MM.1S (cell line): ENCODE results near the gene VPS26B.

Source experiments
- EZH2 ChIP-seq: fragments of 300-600 bp; sonication (generic); optimal IDR thresholded peaks from 2 replicates; pipeline ENCODE3; 2017; ENCODE audit warnings: low read depth, mild to moderate bottlenecking, antibody characterized with exemption, low read length, mixed read lengths
- EZH2phosphoT487 ChIP-seq: fragments of 300-600 bp; sonication (generic); IDR thresholded peaks from 2 replicates; pipeline ENCODE4 v1.6.1; 2018; ENCODE audit warnings: antibody characterized with exemption, low read length

DNA sequence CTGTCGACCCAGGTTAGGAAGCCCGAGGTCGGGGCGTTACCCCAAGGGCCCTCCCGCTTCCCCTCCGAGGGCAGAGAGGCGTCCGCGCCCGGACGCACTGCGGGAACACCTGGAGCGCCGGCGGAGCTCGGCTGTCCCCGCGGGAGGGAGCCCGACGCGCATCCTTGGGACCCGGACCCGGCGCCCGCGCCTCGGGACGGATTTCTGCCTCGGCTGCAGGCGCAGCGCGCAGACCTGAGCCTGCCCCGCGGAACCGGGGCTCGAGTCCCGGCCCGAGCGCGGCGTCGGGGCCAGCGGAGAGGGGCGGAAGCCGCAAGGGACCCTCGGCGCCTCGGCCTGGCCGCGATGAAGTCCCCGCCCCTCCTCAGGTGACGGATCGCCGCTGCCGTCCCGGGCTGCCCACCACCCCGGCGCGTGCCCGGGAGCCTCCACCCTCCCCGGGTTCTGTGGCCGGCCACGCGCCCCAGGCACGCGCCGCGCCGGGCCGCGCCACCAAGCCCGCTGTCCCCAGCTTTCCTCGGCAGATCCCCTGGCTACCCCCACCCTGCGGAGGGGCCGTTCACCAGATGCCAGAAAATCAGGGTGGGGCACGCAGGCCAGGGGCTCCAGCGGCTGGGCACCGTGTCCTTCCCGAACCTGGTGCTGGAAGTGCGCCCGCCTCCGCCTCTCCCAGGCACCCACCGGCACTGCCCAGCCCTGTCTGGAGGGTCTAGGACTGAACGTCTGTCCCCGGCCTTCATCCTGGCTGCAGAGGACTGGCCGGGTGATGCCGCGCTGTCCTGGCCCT is 52.1 kb downstream of the VPS26B start:
- no peak for TF ChIP-seq EZH2phosphoT487
- TF ChIP-seq EZH2: no peak
